Activated naive CD4-positive, alpha-beta T cell treated with anti-CD3 and anti-CD28 coated beads, Interleukin-2, amount 10 ng/mL, durations not matched to agents 5 hours and 36 hours (primary cell): ENCODE data around the gene HABP2. TPM values are rescaled to one million over a fixed set of nuclear protein-coding genes. Genes with fewer than 3 reads are reported as not detected.

Source experiments
- total RNA-seq, 2 experiments: library from RNA; stranded (reverse); gene quantifications; one replicate each; pipeline ENCODE4 v1.2.3, GENCODE V29; 2021

HABP2 gene
- not detected for total RNA-seq

GRCh38 chr10:113552701-113553100 lies at the start of gene HABP2:
HABP2 (plus strand) TSS chr10:113553053; CDS start chr10:113553122, 69 bp downstream.

Other genes starting within 250 kb of the HABP2 start
- not detected for gene NRAP, start 111.0 kb downstream of the HABP2 start, total RNA-seq
- gene CASP7, start 126.9 kb downstream of the HABP2 start, total RNA-seq: 10 to 100 TPM; 31.2 to 32.7 TPM
- not detected for gene PLEKHS1, start 198.6 kb downstream of the HABP2 start, total RNA-seq